HG03342 (cell line): ENCODE measurements around the gene EPM2A.
A peak's percentile ranks its signal among the peaks of the same experiment; 100 is the strongest.

Experiments used
- ATAC-seq: cut with Tn5 transposase; IDR thresholded peaks from one replicate; pipeline ENCODE4 v1.9.1; 2021; ENCODE audit warnings: mild to moderate bottlenecking, moderate library complexity; ENCODE audit not compliant: unreplicated experiment

EPM2A gene

GRCh38 chr6:145685932-145686331 is 49.4 kb downstream of the EPM2A start:
- ATAC-seq, result no peak

GRCh38 chr6:145681965-145682364 is 53.4 kb downstream of the EPM2A start:
- no peak for ATAC-seq

GRCh38 chr6:145673504-145673903 is 61.8 kb downstream of the EPM2A start:
- no peak for ATAC-seq

DNA sequence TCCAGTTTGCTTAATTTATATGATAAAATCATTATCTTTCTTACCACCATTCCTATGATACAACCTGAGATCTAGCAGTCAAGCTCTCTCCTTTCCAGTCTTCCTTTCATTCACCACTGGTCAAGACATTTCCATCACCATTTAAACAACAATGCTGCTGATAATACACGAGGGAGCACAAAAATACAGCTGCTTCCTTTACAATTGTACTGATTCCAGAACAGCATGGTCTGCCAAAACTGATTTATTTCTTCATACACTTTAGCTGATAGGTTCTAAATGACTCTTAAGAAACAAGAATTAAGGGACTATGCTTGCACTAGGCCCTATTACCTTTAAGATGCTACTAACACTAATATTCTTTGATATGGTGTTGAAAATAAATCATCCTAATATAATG is 65.0 kb downstream of the EPM2A start:
- ATAC-seq, result no peak

- ATAC-seq, result no peak
These were observed 65.7 kb downstream of the EPM2A start for GRCh38 chr6:145669627-145670034.

DNA sequence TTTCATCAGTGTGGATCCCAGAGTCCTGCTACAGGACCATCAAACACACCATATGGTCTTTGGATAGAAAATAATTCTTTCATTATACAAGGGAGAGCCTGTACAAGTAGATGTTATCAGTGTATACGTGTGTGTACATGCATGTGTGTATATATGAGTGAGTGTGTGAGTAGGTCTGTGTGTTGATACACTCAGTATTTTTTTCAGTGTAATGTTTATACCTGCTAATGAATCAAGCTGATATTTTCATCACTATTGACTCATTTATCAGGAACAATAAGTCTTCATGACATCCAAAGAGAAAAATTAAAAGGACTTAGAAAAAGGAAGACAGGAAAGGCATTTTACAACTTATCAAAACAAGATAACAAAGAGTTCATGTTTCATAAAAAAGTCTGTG is 66.5 kb downstream of the EPM2A start:
- no peak for ATAC-seq

- no peak for ATAC-seq
These were observed 74.6 kb downstream of the EPM2A start for GRCh38 chr6:145660676-145661075.

GRCh38 chr6:145656128-145656527 is 79.2 kb downstream of the EPM2A start:
- no peak for ATAC-seq

DNA sequence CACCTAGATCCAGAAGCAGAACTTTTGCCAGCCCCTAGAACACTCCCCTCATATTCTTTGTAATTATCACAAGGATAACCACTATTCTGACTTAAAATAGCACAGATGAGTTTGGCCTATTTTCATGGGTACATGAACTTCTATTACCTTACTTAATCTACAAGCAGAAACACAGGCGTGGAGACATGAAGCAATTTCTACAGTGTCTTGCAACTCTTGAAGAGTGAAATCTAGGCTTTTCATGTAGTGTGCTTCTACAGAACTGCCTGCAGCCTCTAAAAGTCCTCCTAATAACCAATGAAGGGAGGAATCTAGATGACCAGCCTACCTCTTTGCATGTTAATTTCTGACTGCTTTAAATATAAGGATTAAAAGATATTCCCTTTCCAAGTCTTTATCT is 82.7 kb downstream of the EPM2A start:
- no peak for ATAC-seq

GRCh38 chr6:145651988-145652387 is 83.3 kb downstream of the EPM2A start:
- ATAC-seq, result no peak

DNA sequence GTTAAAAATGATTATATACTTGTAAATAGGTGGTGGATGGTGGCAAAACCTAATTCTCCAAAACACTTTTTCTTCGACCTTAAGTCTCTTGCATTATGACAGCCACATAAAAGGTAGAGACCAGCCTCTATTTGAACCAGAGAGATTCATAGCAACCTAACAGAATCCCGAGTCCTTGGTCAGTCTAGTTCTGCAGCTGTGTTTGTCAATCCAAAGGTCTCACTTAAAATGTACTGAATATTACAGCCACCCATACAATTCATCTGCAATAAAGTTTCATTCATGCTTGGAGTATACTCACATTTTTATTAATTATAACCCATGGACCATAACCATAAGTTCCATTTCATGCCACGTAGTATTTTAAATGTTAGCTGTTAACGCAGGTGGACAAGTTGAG is 87.2 kb downstream of the EPM2A start:
- ATAC-seq, result no peak

DNA sequence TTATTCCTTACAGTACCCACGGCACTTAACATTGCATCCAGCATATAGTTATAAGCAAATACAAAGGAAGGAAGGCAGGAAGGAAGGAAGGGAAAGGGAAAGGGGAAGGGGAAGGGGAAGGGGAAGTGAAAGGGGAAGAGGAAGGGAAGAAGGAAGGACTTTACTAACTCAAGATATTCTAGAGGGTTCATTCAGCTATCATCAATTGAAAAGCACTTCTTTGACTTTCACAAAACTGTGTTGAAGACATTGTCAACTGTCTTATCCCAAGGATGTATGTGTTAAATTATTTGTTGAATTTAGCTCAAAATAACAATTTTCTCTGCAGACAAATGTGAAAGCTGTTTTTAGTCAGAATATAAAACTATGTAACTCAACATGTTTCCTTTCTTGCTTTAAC is 87.7 kb downstream of the EPM2A start:
- no peak for ATAC-seq

- ATAC-seq, result no peak
These were observed 91.6 kb downstream of the EPM2A start for GRCh38 chr6:145643760-145644159.

DNA sequence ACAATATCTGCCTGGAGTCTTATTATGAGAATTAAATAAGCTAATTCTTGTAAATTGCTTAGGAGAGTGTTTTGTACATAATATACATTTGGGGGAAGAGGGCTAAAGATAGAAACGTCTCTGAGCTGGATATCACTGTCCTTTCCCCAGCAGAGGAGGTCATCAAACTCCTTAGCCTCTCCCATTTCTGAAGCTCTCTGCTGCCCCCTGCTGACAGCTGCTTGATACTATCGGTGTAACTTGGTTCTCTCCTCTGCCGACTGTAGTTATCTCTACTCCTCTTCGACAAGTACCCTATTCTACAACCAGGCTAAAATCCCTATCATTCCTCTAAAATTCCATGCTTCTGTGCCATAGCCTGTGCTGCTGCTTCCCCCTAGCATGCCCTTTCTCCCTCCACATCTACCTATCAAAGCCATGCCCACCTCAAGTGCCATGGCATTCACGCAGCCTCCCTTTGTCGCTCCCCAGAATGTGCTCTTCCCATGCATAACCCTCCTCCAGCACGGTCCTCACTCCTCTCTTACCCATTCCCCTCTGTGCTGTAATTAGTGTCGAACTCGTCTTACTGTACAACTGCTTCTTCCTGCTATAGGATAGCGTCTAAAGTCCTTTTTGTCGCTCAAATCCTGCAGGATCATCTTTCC is 101.2 kb downstream of the EPM2A start:
- peak; percentile 96 for ATAC-seq

- ATAC-seq, result no peak
These were observed 102.3 kb downstream of the EPM2A start for GRCh38 chr6:145632971-145633370.

DNA sequence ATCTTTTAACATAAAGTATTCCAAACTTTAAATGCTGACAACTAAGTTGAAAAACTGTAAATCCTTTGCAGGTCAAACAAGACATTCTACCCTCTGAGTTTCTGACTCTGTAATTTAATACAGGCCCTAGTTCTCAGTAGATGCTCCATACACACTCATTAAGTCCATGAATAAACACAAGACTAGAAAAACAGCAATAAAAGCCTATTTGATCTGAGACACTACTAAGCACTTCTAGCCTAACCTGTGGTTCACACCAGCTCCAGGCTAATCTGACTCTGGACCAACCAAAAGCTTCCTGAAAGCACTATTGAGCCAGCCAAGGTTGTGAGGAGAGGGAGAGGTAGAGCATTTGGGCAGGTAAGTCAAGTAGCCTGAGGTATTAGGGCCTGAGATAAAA is 103.9 kb downstream of the EPM2A start:
- ATAC-seq, result no peak

DNA sequence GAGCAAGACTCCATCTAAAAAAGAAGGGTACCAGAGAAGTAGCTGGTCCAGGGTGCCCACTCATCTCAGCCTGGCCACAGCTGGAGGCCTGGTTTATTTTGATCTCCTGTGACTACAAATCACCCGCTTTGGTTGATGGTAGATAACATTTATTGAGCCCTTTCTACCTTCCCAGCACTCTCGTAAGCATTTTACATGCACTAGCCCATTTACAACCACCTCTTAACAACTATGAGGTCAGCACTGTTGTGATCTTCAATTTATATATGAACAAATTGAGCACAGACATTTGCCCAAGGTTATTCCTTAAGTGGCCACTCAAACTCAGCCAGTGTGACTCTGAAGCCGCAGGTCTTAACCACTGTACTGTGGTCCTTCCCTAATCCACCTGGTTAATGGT is 104.7 kb downstream of the EPM2A start:
- no peak for ATAC-seq

DNA sequence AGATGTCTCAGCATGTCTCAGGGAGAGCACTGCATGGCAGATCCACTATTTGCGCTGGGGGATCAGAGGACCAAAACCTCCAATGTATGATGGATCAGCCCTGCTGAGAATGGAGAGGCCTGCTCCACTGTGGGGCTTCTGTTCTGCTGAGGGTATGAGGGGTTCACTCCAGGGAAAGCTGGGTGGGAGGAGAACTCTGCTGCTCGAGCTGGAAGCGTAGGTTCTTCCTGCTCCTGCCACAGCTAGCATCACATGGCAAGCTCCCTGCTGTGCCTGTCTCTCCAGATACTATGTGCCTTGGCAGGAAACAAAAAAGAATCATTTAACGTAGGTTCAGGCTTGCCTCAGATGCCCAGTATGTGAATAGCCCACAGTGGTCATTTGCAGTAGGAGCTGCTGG is 105.8 kb downstream of the EPM2A start:
- no peak for ATAC-seq

DNA sequence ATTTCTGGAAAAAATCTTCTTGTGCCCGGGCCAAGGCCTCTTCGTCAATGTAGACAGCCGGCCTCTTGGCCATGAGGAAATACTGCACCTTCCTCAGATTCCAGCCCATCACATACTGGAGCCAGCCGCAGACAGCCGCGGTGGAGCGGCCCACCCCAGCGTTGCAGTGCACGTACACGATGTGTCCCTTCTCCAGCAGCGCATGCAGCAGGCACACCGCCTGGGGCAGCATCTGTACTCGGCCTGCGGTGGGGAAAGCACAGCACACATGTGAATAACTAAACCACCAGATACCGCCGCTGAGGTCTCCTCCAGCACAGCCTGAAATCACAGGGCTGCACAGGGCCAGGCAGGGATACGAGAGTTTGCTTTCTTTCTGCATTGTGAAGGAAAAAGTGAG is 107.9 kb downstream of the EPM2A start:
- ATAC-seq, result no peak

GRCh38 chr6:145626857-145627256 is 108.5 kb downstream of the EPM2A start:
- ATAC-seq, result no peak

- ATAC-seq, result no peak
These were observed 112.1 kb downstream of the EPM2A start for GRCh38 chr6:145623231-145623630.

DNA sequence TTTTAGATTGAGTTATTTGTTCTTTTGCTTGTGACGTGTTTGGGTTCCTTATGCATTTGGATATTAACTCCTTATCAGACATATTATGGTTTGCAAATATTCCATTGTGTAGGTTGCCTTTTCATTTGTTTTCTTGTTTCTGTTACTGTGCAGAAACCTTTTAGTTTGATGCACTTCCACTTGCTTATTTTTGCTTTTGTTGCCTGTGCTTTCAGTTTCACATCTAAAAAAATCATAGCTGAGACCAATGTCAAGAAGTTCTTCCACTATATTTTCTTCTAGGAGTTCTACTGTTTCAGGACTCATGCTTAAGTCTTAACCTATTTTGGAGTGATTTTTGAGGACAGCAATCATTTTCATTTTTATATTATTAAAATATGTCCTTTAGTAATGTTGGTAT is 113.5 kb downstream of the EPM2A start:
- ATAC-seq, result peak; percentile 71

DNA sequence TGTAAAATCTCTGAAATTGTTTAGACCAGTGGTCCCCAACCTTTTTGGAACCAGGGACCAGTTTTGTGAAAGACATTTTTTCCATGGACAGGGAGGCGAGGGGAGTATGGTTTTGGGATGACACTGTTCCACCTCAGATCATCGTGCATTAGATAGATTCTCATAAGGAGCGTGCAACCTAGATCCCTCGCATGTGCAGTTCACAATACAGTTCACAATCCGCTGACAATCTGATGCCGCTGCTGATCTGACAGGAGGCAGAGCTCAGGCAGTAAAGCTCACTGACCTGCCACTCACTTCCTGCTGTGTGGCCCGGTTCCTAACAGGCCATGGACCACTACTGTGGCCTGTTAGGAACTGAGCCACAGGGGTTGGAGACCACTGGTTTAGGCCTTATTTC is 115.2 kb downstream of the EPM2A start:
- ATAC-seq, result no peak
